ENCODE results near the gene WFDC2. TPM values are rescaled to one million over a fixed set of nuclear protein-coding genes. Genes with fewer than 3 reads are reported as not detected.

WFDC2 gene
- total and polyA plus RNA-seq, 2 experiments from 2014 or later: 28.0 to 155 TPM

DNA sequence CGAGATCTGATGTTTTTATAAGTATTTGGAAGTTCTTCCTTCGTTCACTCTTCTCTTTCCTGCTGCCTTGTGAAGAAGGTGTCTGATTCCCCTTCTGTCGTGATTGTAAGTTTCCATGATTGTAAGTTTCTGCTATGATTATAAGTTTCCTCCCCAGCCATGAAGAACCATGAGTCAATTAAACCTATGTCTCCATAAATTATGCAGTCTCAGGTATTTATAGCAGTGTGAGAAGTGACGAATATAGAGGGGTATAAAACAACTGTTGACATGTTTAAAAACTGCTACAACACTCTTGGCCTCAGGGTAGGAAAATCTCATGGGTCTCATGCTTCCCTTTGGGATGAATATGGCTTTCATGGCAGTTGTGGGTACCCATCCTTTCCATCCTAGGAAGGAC lies 5.8 kb upstream of the WFDC2 start (continued):
- TF ChIP-seq, protein P1, sequence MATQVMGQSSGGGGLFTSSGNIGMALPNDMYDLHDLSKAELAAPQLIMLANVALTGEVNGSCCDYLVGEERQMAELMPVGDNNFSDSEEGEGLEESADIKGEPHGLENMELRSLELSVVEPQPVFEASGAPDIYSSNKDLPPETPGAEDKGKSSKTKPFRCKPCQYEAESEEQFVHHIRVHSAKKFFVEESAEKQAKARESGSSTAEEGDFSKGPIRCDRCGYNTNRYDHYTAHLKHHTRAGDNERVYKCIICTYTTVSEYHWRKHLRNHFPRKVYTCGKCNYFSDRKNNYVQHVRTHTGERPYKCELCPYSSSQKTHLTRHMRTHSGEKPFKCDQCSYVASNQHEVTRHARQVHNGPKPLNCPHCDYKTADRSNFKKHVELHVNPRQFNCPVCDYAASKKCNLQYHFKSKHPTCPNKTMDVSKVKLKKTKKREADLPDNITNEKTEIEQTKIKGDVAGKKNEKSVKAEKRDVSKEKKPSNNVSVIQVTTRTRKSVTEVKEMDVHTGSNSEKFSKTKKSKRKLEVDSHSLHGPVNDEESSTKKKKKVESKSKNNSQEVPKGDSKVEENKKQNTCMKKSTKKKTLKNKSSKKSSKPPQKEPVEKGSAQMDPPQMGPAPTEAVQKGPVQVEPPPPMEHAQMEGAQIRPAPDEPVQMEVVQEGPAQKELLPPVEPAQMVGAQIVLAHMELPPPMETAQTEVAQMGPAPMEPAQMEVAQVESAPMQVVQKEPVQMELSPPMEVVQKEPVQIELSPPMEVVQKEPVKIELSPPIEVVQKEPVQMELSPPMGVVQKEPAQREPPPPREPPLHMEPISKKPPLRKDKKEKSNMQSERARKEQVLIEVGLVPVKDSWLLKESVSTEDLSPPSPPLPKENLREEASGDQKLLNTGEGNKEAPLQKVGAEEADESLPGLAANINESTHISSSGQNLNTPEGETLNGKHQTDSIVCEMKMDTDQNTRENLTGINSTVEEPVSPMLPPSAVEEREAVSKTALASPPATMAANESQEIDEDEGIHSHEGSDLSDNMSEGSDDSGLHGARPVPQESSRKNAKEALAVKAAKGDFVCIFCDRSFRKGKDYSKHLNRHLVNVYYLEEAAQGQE (IDR thresholded peaks at IDR 0.05; ENCODE audit: unreplicated experiment): no peak
- TF ChIP-seq ZNF331 (CRISPR knock-in tag; IDR thresholded peaks at IDR 0.05; ENCODE audit: low read depth) (no peak), CREB1 (CRISPR knock-in tag; IDR thresholded peaks at IDR 0.05; ENCODE audit: low read depth) (no peak)
- TF ChIP-seq, protein P2, sequence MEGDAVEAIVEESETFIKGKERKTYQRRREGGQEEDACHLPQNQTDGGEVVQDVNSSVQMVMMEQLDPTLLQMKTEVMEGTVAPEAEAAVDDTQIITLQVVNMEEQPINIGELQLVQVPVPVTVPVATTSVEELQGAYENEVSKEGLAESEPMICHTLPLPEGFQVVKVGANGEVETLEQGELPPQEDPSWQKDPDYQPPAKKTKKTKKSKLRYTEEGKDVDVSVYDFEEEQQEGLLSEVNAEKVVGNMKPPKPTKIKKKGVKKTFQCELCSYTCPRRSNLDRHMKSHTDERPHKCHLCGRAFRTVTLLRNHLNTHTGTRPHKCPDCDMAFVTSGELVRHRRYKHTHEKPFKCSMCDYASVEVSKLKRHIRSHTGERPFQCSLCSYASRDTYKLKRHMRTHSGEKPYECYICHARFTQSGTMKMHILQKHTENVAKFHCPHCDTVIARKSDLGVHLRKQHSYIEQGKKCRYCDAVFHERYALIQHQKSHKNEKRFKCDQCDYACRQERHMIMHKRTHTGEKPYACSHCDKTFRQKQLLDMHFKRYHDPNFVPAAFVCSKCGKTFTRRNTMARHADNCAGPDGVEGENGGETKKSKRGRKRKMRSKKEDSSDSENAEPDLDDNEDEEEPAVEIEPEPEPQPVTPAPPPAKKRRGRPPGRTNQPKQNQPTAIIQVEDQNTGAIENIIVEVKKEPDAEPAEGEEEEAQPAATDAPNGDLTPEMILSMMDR (conservative IDR thresholded peaks at IDR 0.05; ENCODE audit: low read depth in 2 of 2): no peak

DNA sequence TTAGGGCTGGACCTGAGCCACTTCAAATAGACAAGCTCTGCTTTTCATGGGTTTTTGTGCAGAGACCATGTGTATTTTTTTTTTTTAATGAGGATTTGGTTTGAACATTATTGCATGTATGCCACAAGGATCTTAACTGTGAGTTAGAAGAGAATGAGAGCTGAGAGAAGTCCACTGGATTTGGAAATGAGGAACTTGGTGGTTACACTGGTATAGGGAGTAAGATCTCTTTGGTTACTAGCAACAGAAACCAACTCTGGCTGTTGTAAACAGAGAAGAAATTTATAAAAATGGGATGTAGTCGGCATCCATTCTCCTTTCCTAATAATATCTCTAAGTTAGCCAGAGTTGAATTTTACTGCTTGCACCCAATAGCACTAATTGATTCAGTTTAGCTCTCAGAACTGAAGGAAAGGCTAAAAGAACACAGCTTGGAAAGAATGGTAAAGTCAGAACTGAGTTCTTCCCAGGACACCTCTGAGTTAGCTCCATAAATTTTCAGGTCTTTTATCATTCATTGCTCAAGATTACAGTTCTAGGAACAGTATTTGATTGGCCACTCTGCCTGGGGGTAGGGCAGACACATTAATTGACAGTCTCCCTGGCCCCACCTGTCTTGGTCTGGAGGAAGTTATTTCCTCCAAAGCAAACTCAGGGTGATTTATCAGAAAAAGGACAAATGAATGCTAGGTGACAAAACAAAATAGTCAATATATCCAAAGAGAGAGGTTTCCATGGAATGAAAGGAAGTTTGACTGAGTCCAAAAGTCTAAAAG lies 3.9 kb upstream of the WFDC2 start:
- H3K4me2 ChIP-seq: no peak overlapping the region
- Mint-ChIP-seq H3K4me3 (no peak overlapping the region), H3K36me3 (ENCODE audit: low read depth) (no peaks in the 10 kb centered on the region), H3K9me3 (no peaks in the 10 kb centered on the region), H3K4me1 (peaks cover 22% of the 10 kb centered on the region), H3K27ac (no peak overlapping the region), H3K27me3 (ENCODE audit: insufficient read depth, low read depth, poor library complexity) (peaks cover 15% of the 10 kb centered on the region)
- DNase-seq (ENCODE audit: low spot score) (peak; percentile 32), ATAC-seq (no peak)
- no peaks in the 10 kb centered on the region for H3K79me2 ChIP-seq (replicated peaks; ENCODE audit: insufficient read depth)
- no peak overlapping the region for H2AFZ ChIP-seq
- peaks cover 21% of the 10 kb centered on the region for H3K4me1 ChIP-seq (ENCODE audit: insufficient read depth)
- H3K4me3 ChIP-seq: no peak overlapping the region
- H3K9me2 ChIP-seq (ENCODE audit: insufficient read depth): no peaks in the 10 kb centered on the region
- H3K27ac ChIP-seq (ENCODE audit: low read depth): no peak overlapping the region
- no peaks in the 10 kb centered on the region for H3K36me3 ChIP-seq (ENCODE audit: insufficient read depth)
- peaks cover 4% of the 10 kb centered on the region; the same call in 1 of the 2 replicates for H3F3A ChIP-seq (replicated peaks; ENCODE audit: low read depth)
- H3K27me3 ChIP-seq (ENCODE audit: insufficient read depth): peaks cover 11% of the 10 kb centered on the region; the same call in 1 of the 2 replicates
- no peaks in the 10 kb centered on the region for H4K20me1 ChIP-seq (replicated peaks; ENCODE audit: insufficient read depth)
- TF ChIP-seq CREB1 (CRISPR knock-in tag; IDR thresholded peaks at IDR 0.05; ENCODE audit: low read depth) (no peak), NANOG (IDR thresholded peaks at IDR 0.05; ENCODE audit: borderline replicate concordance) (no peak), POLR2AphosphoS5 (IDR thresholded peaks at IDR 0.05; ENCODE audit: low read depth) (no peak), EZH2phosphoT487 (IDR thresholded peaks at IDR 0.05; ENCODE audit: unreplicated experiment) (no peak), ZNF114 (CRISPR knock-in tag; IDR thresholded peaks at IDR 0.05) (no peak)
- TF ChIP-seq, protein P2 (conservative IDR thresholded peaks at IDR 0.05; ENCODE audit: low read depth in 2 of 2): no peak
- TF ChIP-seq, protein P3, sequence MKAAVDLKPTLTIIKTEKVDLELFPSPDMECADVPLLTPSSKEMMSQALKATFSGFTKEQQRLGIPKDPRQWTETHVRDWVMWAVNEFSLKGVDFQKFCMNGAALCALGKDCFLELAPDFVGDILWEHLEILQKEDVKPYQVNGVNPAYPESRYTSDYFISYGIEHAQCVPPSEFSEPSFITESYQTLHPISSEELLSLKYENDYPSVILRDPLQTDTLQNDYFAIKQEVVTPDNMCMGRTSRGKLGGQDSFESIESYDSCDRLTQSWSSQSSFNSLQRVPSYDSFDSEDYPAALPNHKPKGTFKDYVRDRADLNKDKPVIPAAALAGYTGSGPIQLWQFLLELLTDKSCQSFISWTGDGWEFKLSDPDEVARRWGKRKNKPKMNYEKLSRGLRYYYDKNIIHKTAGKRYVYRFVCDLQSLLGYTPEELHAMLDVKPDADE (IDR thresholded peaks at IDR 0.05): no peak

Measured in GM23338 (cell line).